GM19328 (cell line): ENCODE results near the gene SIRPA.
"Not testable (repeated sequence)": the region's sequence is repeated elsewhere in the genome, so short reads cannot be mapped to it uniquely, and the experiment has no call there.

Experiments used
- ATAC-seq: cut with Tn5 transposase; IDR thresholded peaks from one replicate; pipeline ENCODE4 v1.9.1; 2021; ENCODE audit warnings: mild to moderate bottlenecking, moderate library complexity; ENCODE audit not compliant: unreplicated experiment

SIRPA gene

DNA sequence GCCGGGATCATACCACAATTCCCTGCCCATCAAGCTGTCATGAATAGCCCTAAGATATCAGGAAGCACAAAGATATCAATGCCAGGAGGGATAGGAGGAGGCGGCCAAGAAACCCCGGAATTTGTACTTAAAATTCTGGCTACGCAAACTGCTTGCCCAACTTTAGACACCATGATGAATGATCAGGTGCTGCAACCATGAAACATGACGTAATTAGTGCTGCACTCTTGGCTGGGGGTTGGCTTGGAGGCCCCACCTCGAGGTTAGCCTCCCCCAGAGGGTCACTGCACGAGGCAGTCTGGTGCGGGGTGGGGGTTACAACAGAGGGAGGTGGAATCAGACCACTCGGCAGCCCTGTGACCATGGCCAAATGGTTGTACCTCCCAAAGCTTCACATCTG, 8.9 kb downstream of the SIRPA start:
- ATAC-seq = no peak

DNA sequence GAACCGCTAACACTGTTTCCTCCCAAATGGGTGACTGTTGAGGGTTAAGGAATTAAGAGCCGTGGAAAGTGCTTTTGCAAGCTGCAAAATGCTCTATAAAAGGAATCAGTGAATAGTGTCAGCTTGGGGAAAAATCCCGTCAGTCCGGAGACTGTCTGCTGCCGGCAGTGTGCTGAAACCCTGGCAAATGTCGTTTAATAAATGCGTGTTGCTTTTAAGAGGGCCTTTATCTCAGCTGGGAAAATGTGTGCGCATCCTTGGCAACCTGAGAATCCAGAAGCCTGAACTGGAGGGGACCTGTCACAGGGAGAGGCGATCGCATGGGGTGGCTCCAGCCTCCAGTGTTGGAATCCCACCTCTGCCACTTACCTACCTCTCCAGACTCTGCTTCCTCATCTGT, 9.8 kb downstream of the SIRPA start:
- no peak for ATAC-seq

DNA sequence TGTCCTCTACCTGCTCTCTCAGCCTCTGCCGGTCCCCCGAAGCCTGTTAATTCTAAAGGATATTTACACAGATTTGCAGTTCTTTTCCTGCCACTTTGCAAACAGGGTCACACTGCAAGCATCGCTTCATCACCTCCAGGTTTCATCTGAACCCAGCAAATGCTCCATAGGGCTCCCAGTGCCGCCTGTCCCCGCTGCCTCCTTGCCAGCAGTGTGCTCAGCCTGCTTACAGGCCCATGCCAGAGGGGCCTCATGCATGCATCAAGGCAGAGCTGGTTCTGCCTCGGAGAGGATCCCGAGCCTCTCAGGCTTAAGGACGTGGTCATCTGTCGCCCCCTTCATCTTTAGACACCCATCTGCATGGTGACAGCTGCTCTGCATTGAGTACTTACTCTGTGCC, 10.5 kb downstream of the SIRPA start:
- no peak for ATAC-seq

DNA sequence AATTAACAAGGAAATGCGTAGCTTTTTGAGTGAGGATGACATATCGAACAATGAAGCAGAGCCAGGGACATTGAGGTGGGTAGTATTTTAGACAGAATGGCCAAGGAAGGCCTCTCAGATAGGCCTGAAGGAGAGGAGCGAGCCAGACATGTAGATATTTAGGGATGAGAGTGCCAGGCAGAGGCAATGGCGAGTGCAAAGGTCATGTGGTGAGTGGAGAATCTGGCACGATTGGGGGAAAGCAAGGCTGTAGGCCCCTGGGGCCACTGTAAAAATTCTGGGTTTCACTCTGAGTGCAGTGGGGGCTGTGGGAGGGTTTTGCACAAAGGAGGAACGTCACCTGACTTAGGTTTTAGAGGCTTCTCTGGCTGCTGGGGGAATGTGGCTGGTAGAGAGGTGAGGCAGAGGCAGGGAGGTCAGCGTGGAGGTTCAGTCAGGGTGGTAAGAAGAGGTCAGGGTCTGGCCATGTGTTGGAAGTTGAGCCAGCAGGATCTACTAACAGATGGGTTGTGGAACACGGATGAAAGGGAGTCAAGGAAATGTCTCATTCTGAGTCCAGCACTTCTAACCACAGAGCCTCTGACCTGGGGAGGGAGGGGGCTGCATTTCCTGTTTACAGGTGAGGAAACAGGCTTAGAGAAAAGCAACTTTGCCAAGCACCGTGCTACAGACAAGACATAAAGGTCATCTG, 11.3 kb downstream of the SIRPA start:
- ATAC-seq = no peak

DNA sequence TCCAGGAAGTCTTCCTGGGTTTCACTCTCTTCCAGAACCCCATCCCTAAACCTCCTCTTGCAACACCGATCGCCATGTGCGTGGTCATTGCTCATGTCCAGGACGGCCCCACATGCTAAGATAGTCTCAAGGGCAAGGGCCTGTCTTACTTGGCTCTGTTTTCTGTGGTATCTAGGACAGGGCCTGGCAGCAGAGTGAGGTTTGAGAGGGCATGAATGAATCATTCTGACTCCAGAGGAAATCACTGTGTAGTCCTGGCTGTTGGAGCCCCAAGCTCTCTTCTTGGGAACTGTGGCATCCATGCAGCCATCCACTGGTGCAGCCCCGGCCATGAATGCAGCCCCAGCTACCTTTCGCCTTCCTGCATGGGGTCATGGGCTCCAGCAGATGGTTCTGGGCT, 12.4 kb downstream of the SIRPA start:
- ATAC-seq = no peak

DNA sequence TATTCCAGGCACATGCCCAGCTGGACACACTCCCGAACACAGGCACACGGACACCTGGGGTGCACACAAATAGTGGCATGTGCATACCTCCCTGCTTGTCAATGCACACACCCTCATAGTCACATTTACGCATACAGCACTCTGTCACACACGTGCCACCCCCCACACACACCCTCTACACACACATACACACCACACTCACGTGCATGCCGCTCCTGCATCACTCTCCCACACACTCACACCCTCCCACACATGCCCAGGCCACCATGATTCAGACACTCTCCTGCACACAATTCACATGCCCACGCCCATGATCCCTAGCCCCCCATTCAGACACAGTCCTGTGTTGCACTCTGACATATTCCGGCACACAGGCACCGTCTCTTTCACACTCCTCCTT, 13.0 kb downstream of the SIRPA start:
- ATAC-seq = no peak

DNA sequence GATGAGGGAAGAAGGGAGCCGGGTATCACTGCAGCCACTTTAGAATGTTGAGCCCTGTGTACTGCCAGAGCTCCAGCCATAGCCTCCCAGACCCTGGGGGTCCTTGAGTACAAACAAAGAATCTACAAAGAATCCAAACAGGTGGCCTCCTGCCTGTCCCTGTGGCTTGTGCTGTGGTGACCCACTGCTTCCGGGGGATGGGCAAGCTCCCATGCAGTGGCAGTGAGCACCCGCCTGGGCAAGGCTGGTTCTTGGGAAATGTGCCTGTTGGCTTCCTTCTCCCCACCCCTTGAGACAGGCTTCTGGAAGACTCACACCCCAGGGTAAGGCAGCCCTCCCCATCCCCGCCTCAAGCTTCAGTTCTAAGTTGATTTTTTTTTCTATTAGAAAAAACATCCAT, 13.9 kb downstream of the SIRPA start:
- ATAC-seq = no peak

DNA sequence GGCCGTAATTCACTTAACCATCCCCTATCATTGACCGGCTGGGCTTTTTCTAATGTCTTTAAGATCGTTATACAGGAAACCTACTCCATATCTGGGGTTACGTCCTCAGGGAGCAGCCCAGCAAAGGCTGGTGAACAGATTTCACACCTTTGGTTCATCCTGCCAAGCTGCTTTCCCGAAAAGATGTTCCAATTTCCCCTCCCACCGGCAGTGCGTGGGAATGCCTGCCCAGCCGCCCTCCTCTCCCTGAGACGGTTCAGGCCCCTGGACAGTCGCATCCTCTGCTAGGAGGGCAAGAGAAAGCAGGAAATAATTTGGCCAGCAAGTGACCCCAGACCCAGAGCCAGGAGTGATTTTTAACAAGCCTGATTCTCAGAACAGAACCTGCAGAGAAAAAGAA, 16.3 kb downstream of the SIRPA start:
- no peak for ATAC-seq

DNA sequence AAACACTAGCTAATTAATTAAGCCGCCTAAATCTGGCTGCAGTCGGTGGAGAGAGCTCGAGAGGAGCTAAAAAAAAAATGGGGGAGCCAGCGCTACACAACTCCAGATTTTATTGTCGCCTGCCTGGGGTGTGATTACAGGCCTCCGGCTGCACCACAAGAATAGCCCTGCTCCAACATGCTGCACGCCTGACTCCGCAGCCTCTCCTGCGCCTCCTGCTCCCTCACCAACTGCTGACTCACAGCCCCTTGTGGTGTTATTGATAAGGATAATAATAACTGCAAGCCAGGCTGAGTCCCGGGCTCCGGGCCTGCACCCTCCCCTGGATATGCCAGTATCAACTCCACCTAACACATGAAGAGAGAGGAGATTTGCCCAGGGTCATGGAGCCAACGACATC, 16.8 kb downstream of the SIRPA start:
- ATAC-seq = no peak

DNA sequence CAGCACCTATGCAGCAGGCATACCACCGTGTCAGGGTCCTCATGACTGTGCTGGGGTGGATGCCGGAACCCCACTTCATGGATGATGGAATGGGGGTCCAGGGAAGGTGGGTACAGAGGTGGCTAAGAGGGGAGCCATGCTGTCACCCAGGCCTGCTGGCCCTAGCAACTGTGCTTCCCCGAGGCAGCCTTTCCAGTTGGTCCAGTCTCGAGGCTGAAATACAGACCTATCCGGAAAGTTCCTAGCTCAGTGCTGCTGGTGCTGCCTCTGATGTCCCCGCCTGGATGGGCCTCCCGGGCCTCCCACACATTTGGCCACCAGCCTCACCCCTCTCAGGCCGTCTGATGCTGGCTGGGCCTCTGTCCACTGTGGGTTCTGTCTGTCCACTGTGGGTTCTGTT, 17.4 kb downstream of the SIRPA start:
- no peak for ATAC-seq

DNA sequence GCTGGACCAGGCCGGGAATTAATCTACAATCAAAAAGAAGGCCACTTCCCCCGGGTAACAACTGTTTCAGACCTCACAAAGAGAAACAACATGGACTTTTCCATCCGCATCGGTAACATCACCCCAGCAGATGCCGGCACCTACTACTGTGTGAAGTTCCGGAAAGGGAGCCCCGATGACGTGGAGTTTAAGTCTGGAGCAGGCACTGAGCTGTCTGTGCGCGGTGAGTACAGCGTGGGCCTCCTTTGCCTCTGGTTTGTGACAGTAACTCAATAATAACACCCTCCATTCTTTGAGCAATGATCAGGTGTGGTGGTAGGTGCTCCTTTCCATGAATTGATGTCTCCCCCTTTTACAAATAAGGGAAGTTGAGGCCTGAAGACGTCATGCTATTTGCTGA, 20.0 kb downstream of the SIRPA start:
- ATAC-seq = not testable (repeated sequence)

DNA sequence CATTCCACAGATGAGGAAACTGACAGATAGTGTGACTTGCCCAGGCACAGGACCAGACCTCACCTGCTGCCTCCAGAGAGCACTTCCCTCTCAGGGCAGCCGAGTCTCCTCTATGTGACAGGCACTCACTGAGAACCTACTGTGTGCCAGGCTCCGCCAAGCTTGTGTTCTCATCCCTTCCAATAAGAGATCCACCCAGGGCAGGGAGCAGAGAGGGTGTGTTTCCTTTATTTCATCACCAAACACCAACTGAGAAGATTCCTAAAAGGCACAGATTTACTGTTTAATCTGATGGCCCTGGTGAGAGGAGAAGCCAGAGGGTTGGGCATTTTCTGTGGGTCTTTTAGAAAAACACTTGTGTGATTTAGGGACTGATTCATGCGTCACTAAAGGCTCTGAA, 20.5 kb downstream of the SIRPA start:
- ATAC-seq = no peak

DNA sequence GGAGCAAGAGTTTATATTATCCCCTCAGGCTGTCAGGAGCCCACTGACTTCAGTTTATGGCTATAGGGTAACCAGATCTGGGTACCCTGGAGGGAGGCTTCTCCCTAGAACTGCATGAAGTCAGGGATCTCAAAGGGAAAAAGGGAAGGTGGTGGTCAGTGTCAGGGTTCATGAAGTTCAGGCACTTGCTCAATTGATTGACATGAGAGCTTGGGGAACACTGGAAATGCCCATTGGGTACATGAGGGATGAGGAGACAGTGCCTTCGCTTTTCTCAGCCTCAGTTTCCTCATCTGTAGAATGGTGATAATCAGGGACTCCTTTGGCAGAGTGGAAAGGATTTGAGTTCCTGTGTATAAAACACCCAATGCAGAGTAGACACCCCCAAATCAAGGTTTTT, 22.6 kb downstream of the SIRPA start:
- no peak for ATAC-seq

DNA sequence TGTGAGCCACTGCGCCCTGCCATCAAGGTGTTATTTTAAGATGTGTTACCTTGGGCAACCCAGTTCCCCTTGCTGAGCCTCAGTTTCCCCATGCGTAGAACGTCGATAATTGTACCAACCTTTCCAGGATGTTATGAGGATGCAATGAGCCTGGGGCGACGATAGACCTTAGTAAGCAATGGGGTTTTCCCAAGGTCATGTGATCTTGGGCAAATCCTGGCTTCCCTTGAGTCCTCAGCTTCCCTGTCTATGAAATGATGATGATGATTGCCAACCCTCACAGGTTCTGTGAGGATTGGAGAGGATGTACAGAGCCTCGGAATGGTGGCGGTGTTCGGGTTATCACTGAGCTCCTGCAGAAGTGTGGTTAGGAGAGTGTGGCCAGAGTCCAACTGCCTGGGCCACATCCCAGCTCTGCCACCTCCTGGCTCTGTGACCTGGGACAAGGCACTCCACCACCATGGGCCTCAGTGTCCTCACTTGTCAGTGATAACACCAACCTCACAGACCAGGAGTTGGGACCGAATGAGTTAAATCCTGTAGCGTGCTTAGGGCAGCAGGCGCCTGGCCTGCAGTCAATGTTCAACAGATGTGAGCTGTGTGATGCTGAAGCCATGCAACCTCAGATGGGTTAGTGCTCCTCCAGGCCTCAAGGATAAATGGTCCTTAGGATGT, 23.4 kb downstream of the SIRPA start:
- ATAC-seq = no peak

DNA sequence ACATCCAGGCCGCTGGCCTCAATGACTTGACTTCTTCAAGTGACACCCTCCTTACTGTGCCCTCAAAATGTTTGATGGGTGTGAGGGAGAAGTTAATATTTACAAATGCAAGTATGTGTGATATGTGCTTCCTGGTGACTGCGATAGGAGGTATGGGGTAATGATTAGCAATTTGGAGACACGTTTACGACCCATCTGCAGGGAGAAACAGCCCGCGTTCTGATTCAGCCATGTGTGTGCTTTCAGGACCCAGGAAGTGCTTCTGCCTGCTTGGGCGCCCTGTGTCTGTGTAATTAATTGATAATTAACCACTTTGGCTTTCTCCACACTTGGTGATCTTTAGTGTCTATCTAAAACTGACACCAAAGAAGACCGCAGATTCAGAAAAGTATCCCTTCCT, 25.0 kb downstream of the SIRPA start:
- no peak for ATAC-seq

DNA sequence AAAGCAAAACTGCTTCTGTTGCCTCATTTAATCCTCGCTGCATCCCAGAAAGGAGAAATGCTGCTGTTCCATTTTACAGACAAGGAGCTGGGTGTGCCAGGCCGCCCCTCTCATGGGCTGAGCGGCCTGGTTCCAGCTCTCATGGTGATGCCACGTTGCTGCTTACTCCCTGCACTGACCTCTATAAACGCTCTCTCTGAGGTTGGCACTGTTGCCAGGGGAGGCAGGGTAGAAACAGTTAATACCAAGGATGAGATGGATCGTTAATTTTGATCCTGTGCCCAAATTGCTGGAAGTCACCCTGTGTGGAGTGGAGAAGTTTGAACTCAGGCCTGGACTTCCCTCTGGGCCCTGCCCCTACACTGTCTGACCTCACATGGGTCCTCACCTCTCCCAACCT, 25.6 kb downstream of the SIRPA start:
- ATAC-seq = no peak

DNA sequence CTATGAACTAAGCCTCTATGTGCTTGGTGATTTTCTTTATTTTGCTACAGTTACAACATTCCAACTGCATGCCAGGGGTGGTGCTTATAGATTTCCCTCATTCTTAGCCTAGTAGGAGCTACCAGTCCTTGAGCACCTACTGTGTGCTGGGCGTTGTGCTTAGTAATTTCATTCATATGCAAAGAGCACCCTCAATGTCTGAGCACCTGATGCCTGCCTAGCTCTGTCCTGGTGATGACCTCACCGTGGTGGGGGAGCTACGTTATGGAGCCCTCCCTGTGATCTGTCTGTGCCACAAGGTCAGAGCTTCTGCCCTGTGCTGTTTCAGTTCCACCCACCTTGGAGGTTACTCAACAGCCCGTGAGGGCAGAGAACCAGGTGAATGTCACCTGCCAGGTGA, 26.8 kb downstream of the SIRPA start:
- not testable (repeated sequence) for ATAC-seq

DNA sequence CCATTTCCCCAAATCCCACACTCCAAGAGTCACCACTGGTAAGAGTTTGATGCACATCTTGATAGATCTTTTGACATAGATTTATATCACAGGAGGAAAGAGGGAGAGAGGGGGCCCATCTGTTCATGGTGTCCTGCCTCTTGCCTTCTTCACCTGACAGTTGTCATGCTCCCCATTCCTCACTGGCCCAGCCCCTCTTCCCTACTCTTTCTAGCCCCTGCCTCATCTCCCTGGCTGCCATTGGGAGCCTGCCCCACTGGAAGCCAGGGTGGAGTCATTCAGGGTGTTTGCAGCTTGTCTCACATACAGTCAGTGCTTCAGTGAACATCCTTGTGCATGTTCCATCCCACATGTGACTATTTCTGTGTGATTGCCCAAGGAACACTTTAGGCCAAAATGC, 27.6 kb downstream of the SIRPA start:
- ATAC-seq = no peak

DNA sequence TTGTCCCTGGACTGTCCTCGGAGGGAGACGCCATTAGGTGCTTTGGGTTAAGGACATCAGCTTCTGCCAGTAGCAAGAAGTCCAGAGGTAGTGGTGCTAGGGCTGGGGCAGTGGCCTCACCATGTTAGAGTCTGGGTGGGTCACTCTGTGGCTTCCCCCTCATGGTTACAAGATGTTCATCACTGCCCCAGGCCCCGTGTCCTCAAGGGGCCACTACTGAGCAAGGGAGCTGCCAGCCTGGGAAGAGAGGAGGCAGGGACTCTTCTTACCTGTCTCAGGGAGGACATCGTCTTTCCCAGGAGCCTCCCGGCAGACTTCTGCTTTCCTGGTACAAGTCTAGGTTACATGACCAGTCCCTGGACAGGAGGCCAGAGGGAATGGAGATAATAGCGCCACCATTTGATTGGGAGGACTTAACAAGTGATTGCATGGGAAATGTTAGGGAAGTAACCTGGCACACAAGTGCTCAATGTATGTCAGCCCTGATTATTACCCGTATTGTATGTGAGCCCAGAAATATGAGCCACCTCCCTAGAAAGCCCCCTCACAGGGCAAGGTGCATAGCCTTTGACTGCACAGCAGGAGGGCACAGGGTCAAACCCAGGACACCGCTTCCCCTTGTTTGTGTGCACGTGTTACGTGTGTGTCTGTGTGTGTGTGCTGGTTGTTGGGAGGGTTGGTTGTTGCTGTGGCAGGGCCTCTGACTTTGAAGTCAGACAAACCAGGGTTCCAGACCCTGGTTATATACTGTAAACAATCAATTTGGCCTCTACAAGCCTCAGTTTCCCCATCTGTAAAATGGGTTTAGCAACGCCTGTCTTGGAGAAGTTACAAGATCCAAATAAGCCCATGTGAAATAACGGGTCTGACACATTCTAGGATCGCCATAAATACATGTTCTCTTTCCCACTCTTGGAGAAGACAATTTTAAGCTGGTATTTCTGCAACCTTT, 30.0 kb downstream of the SIRPA start:
- no peak for ATAC-seq

DNA sequence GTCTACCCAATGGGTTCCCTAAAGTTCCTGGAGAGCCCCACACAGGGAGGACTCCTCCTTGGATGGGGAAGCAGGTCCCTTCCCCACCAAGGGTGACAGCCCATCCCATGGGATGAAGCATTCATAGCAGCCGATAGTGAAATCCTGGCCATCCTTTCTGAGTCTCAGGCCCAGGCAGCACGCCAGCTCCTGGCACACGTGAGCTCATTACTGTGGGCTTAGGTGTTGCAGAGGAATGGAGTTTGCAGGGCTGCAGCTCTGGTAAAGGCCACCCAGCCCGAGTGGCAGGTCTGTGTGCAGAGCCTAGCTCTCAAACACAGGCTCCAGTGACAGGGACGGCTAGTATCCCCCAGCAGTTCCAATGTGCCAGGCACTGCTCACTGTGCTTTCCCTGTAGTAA, 31.0 kb downstream of the SIRPA start:
- no peak for ATAC-seq

DNA sequence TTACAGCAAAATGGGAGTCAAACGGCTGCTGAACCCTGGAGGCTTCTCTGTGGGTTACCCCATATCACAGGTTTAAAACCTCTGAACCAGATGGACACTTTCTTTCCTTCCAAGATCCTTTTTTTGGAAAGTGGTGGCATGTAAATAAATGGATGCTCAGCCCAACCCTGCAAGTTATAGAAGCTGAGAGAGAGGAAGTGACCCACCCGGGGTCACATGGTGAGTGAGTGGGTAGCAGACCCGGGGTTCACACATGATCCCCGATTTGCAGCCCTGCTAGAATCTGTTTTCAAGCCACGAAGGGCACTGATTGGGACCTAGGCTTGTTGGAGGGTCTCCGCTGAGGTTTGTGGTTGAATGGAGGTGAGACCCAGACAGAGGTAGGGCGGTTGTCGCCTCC, 32.0 kb downstream of the SIRPA start:
- no peak for ATAC-seq

DNA sequence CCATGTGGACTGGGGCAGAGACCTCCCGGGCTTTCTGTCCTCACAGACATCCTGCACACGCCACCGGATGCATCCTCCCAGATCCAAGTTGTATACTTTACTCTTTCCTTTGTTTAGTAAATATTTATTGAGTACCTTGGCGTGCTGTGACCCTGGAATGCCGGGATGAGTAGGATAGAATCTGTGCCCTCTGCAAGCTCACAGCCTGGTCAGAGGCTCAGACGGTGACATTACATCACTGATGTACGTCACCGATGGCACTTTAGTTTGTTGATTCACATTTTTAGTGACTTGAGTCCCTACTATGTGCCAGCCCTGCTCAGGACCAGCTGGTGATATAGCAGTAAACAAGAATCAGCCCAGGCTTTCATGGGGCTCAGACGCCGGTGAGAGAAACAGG, 32.9 kb downstream of the SIRPA start:
- ATAC-seq = no peak
